Neural progenitor cell (in vitro differentiated cells): Measurements from ENCODE around the gene CRACDL.

Experiments used
- EZH2 ChIP-seq: fragments of 200-600 bp; sonication (generic); IDR thresholded peaks from 2 replicates; pipeline ENCODE4 v1.6.1; 2017; ENCODE audit warnings: antibody characterized with exemption, mild to moderate bottlenecking, moderate library complexity
- TF ChIP-seq, protein P1 (sequence below): fragments of 200-600 bp; sonication (generic); IDR thresholded peaks from 2 replicates; pipeline ENCODE4 v1.5.1; 2017; ENCODE audit warnings: antibody characterized with exemption, mild to moderate bottlenecking

- TF ChIP-seq, protein P1, sequence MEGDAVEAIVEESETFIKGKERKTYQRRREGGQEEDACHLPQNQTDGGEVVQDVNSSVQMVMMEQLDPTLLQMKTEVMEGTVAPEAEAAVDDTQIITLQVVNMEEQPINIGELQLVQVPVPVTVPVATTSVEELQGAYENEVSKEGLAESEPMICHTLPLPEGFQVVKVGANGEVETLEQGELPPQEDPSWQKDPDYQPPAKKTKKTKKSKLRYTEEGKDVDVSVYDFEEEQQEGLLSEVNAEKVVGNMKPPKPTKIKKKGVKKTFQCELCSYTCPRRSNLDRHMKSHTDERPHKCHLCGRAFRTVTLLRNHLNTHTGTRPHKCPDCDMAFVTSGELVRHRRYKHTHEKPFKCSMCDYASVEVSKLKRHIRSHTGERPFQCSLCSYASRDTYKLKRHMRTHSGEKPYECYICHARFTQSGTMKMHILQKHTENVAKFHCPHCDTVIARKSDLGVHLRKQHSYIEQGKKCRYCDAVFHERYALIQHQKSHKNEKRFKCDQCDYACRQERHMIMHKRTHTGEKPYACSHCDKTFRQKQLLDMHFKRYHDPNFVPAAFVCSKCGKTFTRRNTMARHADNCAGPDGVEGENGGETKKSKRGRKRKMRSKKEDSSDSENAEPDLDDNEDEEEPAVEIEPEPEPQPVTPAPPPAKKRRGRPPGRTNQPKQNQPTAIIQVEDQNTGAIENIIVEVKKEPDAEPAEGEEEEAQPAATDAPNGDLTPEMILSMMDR, result no peak
- no peak for TF ChIP-seq EZH2
These were observed 67.3 kb downstream of the CRACDL start for GRCh38 chr2:98868548-98869271.
